ENCODE data around the gene SHOC1. TPM values are rescaled to one million over a fixed set of nuclear protein-coding genes. Genes with fewer than 3 reads are reported as not detected.

Gene SHOC1
- polyA plus RNA-seq, 1 of the 3 experiments (the other 2 are of a cell fraction) = not detected

DNA sequence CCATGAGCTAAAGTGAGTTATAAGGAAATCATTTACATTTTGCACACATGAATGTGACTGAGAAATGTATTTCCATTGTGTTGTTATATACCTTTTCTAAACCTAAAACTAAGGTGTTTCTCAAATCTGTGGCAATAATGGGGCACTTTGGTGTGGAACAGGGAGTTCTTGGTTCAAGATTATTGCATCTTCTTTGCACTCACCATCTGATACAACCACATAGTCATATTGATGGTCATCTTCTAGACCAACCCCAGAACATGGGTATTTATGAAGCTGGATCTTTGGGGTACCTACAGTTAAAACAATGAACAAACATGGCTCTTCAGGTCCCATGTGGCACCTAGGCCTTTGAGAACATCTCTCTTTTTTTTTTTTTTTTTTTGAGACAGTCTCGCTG is 24.6 kb upstream of the SHOC1 start:
- no peaks in the 10 kb centered on the region for H4K20me1 ChIP-seq (ENCODE audit: insufficient read depth)
- 100% methylated on average over 1 of the region's 1 CpG for WGBS (ENCODE audit: low lambda C conversion rate)
- H3K9me3 ChIP-seq = no peaks in the 10 kb centered on the region
- H3K4me3 ChIP-seq (ENCODE audit: low read depth in 2 of 2, low read length in 1 of 2) = no peak overlapping the region
- POLR2A ChIA-PET = no interaction called here
- H3K9ac ChIP-seq = no peak overlapping the region
- H2AFZ ChIP-seq (ENCODE audit: low read depth) = no peak overlapping the region
- H3K9me2 ChIP-seq = no peaks in the 10 kb centered on the region
- TF ChIP-seq, protein P1, sequence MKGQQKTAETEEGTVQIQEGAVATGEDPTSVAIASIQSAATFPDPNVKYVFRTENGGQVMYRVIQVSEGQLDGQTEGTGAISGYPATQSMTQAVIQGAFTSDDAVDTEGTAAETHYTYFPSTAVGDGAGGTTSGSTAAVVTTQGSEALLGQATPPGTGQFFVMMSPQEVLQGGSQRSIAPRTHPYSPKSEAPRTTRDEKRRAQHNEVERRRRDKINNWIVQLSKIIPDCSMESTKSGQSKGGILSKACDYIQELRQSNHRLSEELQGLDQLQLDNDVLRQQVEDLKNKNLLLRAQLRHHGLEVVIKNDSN (IDR thresholded peaks at IDR 0.05; ENCODE audit: borderline replicate concordance, low read depth) = no peak
- no peak for TF ChIP-seq RXRA (IDR thresholded peaks at IDR 0.05; ENCODE audit: borderline replicate concordance, low read depth)
- TF ChIP-seq EZH2phosphoT487 (IDR thresholded peaks at IDR 0.05; ENCODE audit: borderline replicate concordance, low read depth) = no peak
- no peak for TF ChIP-seq FOSL2 (IDR thresholded peaks at IDR 0.05; ENCODE audit: borderline replicate concordance, low read depth)
- TF ChIP-seq TEAD4 (IDR thresholded peaks at IDR 0.05; ENCODE audit: borderline replicate concordance, insufficient read depth) = no peak
- no peak for TF ChIP-seq POLR2AphosphoS5 (IDR thresholded peaks at IDR 0.05; ENCODE audit: low read depth, low read length)
- TF ChIP-seq ELF1 (IDR thresholded peaks at IDR 0.05) = no peak
- no peak for TF ChIP-seq PBX3 (IDR thresholded peaks at IDR 0.05)
- no peak for TF ChIP-seq MXI1 (IDR thresholded peaks at IDR 0.05; ENCODE audit: low read depth, low read length)
- no peak for TF ChIP-seq MEF2A (IDR thresholded peaks at IDR 0.05; ENCODE audit: borderline replicate concordance, low read depth)
- no peak for TF ChIP-seq GATA2 (CRISPR knock-in tag; IDR thresholded peaks at IDR 0.05)
- TF ChIP-seq CHD2 (IDR thresholded peaks at IDR 0.05; ENCODE audit: low read length, partially characterized antibody) = no peak
- no peaks in the 10 kb centered on the region for H3K4me1 ChIP-seq (ENCODE audit: control insufficient read depth in 1 of 2, insufficient read depth in 2 of 2, low read depth in 1 of 2, low read length in 1 of 2)
- no peaks in the 10 kb centered on the region for H3K36me3 ChIP-seq (replicated peaks in 1 of 2; ENCODE audit: control insufficient read depth in 1 of 2, insufficient read depth in 2 of 2, low read length in 1 of 2)
- H3F3A ChIP-seq (replicated peaks; ENCODE audit: insufficient read depth) = no peaks in the 10 kb centered on the region
- no peaks in the 10 kb centered on the region for H3K27me3 ChIP-seq (ENCODE audit: insufficient read depth)
- CTCF ChIA-PET = no interaction called here
- H3K27ac ChIP-seq (ENCODE audit: low read depth in 2 of 2, low read length in 1 of 2) = no peak overlapping the region
- no peaks in the 10 kb centered on the region for H3K79me2 ChIP-seq (ENCODE audit: insufficient read depth)
- H3K4me2 ChIP-seq = no peak overlapping the region
- DNase-seq = no peak

DNA sequence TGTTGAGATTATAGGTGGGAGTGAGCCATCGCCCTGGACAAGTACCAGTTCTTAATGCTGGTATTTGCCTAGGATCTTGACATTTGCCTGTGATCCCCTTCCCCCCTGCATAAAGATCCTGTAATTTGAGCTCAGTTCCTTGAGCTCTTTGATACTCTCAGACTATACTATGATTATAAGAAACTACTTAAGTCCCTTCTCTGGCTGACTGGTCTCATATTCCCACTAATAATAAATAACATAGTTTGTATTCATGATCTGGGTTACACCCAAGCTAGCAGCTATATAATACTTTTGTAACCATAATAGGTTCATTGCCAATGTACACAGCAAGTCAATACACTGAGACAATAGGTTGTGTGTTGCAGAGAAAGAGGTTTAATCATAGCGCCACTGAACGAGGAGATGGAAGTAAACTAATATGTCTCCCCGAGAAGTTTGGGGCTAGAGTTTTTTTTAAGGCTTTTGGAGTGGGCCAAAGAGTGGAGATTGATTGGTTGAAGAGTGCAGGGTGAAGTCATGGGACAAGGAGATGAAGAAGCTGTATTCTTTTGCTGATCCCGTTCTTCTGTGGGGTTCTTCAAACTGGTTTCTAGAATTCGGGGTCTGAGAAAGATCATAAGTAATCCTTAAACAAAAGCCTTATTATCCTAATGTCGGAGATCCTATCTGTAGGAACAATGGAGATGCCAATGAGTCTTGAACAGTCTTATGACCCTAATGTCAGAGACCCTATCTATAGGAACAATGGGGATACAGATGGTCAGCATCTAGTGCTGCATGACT is 20.7 kb upstream of the SHOC1 start:
- Histone ChIP-seq H3F3A (replicated peaks; ENCODE audit: insufficient read depth) (no peaks in the 10 kb centered on the region), H3K9me3 (no peaks in the 10 kb centered on the region), H3K36me3 (replicated peaks in 1 of 2; ENCODE audit: control insufficient read depth in 1 of 2, insufficient read depth in 2 of 2, low read length in 1 of 2) (no peaks in the 10 kb centered on the region), H2AFZ (ENCODE audit: low read depth) (no peak overlapping the region), H3K9ac (no peak overlapping the region), H3K4me1 (ENCODE audit: control insufficient read depth in 1 of 2, insufficient read depth in 2 of 2, low read depth in 1 of 2, low read length in 1 of 2) (no peaks in the 10 kb centered on the region), H4K20me1 (ENCODE audit: insufficient read depth) (no peaks in the 10 kb centered on the region), H3K27ac (ENCODE audit: low read depth in 2 of 2, low read length in 1 of 2) (no peak overlapping the region), H3K4me2 (no peak overlapping the region), H3K9me2 (no peaks in the 10 kb centered on the region), H3K4me3 (ENCODE audit: low read depth in 2 of 2, low read length in 1 of 2) (no peak overlapping the region), H3K27me3 (ENCODE audit: insufficient read depth) (no peaks in the 10 kb centered on the region), H3K79me2 (ENCODE audit: insufficient read depth) (no peaks in the 10 kb centered on the region)
- 87% methylated on average over 7 of the region's 7 CpGs for WGBS (ENCODE audit: low lambda C conversion rate)
- ChIA-PET POLR2A (no interaction called here), CTCF (interaction anchor here (1.0 kb wide), 1 partner anchor 56 kb away, joined by 3 read pairs; no protein-coding TSS in a partner anchor)
- no peak for DNase-seq
- TF ChIP-seq GABPA (IDR thresholded peaks at IDR 0.05; ENCODE audit: low read depth) (no peak), RCOR1 (IDR thresholded peaks at IDR 0.05; ENCODE audit: low read length) (no peak), SIN3A (IDR thresholded peaks at IDR 0.05; ENCODE audit: borderline replicate concordance, low read depth, low read length) (no peak), POLR2AphosphoS5 (IDR thresholded peaks at IDR 0.05; ENCODE audit: low read depth, low read length) (no peak), MXI1 (IDR thresholded peaks at IDR 0.05; ENCODE audit: low read depth, low read length) (no peak), RFX5 (IDR thresholded peaks at IDR 0.05; ENCODE audit: low read length) (no peak), YY1 (IDR thresholded peaks at IDR 0.05; ENCODE audit: low read depth) (no peak), CHD2 (IDR thresholded peaks at IDR 0.05; ENCODE audit: low read length, partially characterized antibody) (no peak), MEF2A (IDR thresholded peaks at IDR 0.05; ENCODE audit: borderline replicate concordance, low read depth) (no peak), EP300 (IDR thresholded peaks at IDR 0.05; ENCODE audit: borderline replicate concordance in 1 of 2, low read depth in 1 of 2, low read length in 1 of 2) (no peak), TEAD4 (IDR thresholded peaks at IDR 0.05; ENCODE audit: borderline replicate concordance, insufficient read depth) (no peak)
- TF ChIP-seq, protein P1 (IDR thresholded peaks at IDR 0.05; ENCODE audit: borderline replicate concordance, low read depth) = no peak
- TF ChIP-seq, protein P2, sequence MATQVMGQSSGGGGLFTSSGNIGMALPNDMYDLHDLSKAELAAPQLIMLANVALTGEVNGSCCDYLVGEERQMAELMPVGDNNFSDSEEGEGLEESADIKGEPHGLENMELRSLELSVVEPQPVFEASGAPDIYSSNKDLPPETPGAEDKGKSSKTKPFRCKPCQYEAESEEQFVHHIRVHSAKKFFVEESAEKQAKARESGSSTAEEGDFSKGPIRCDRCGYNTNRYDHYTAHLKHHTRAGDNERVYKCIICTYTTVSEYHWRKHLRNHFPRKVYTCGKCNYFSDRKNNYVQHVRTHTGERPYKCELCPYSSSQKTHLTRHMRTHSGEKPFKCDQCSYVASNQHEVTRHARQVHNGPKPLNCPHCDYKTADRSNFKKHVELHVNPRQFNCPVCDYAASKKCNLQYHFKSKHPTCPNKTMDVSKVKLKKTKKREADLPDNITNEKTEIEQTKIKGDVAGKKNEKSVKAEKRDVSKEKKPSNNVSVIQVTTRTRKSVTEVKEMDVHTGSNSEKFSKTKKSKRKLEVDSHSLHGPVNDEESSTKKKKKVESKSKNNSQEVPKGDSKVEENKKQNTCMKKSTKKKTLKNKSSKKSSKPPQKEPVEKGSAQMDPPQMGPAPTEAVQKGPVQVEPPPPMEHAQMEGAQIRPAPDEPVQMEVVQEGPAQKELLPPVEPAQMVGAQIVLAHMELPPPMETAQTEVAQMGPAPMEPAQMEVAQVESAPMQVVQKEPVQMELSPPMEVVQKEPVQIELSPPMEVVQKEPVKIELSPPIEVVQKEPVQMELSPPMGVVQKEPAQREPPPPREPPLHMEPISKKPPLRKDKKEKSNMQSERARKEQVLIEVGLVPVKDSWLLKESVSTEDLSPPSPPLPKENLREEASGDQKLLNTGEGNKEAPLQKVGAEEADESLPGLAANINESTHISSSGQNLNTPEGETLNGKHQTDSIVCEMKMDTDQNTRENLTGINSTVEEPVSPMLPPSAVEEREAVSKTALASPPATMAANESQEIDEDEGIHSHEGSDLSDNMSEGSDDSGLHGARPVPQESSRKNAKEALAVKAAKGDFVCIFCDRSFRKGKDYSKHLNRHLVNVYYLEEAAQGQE (IDR thresholded peaks at IDR 0.05; ENCODE audit: low read depth, low read length) = no peak
- TF ChIP-seq, protein P3, sequence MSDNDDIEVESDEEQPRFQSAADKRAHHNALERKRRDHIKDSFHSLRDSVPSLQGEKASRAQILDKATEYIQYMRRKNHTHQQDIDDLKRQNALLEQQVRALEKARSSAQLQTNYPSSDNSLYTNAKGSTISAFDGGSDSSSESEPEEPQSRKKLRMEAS (IDR thresholded peaks at IDR 0.05; ENCODE audit: low read depth) = no peak
